Transverse colon (tissue), 3 donors: Measurements from ENCODE around the gene SOX2.

Experiments
- CTCF ChIP-seq, 5 experiments: fragments of 200-600 bp in 3 of 5; fragments of 450-650 bp in 2 of 5; sonication (generic) in 3 of 5; IDR thresholded peaks; 1 replicate in 2 of 5; 2 replicates in 3 of 5; pipeline ENCODE4 v1.5.1; 2016 to 2017; ENCODE audit warnings: antibody characterized with exemption in 5 of 5, inconsistent platforms in 3 of 5, mild to moderate bottlenecking in 2 of 5, moderate library complexity in 1 of 5
- EP300 ChIP-seq: sonication (generic); formaldehyde crosslinking; IDR thresholded peaks from one replicate; pipeline ENCODE4 v1.6.1; 2017; ENCODE audit warnings: antibody characterized with exemption, low read depth

GRCh38 chr3:181695661-181696491 is 15.8 kb upstream of the SOX2 start:
- no peak for TF ChIP-seq EP300
- TF ChIP-seq CTCF (IDR thresholded peaks at IDR 0.05): no peak
